Breast epithelium (tissue), 4 donors: Measurements from ENCODE around the gene HAND1. TPM values are rescaled to one million over a fixed set of nuclear protein-coding genes. Genes with fewer than 3 reads are reported as not detected.

Experiments used
- DNase-seq, 2 donors: peaks; one replicate each; pipeline ENCODE4 v3.0.0-alpha.2; 2019; ENCODE audit warnings: low spot score in 2 of 2
- H3K27ac ChIP-seq, 2 donors: fragments of 200-600 bp; sonication (generic) in 1 of 2; one replicate each; pipeline ENCODE4 v1.5.1; 2016 to 2019; ENCODE audit warnings: mild to moderate bottlenecking in 1 of 2
- H3K27me3 ChIP-seq, 2 donors: fragments of 200-600 bp; sonication (generic) in 1 of 2; one replicate each; pipeline versions ENCODE4 v1.5.1 to v1.6.0; 2017 to 2019; ENCODE audit warnings: control low read depth in 1 of 2, mild to moderate bottlenecking in 1 of 2
- H3K36me3 ChIP-seq: fragments of 200-600 bp; one replicate; pipeline ENCODE4 v1.5.1; 2019
- H3K4me1 ChIP-seq, 2 donors: fragments of 200-600 bp; sonication (generic); one replicate each; pipeline ENCODE4 v1.5.1; 2016 to 2019; ENCODE audit warnings: control low read depth in 1 of 2
- H3K4me3 ChIP-seq, 3 donors: fragments of 200-600 bp; sonication (generic); 1 replicate in 2 of 3; 2 replicates in 1 of 3; pipeline ENCODE4 v1.5.1; 2016 to 2019; ENCODE audit warnings: mild to moderate bottlenecking in 3 of 3, moderate library complexity in 2 of 3
- H3K9me3 ChIP-seq, 2 donors: fragments of 200-600 bp; sonication (generic) in 1 of 2; one replicate each; pipeline ENCODE4 v1.5.1; 2016 to 2019; ENCODE audit warnings: control low read depth in 1 of 2
- CTCF ChIP-seq, 3 donors: fragments of 450-650 bp; IDR thresholded peaks; one replicate each; pipeline ENCODE4 v1.5.1; 2016 to 2017; ENCODE audit warnings: antibody characterized with exemption in 3 of 3, mild to moderate bottlenecking in 3 of 3, moderate library complexity in 3 of 3
- POLR2A ChIP-seq: fragments of 450-650 bp; IDR thresholded peaks from one replicate; pipeline ENCODE4 v1.6.1; 2016; ENCODE audit warnings: antibody characterized with exemption, mild to moderate bottlenecking, moderate library complexity
- POLR2AphosphoS5 ChIP-seq, 3 donors: sonication (generic); formaldehyde crosslinking; IDR thresholded peaks; one replicate each; pipeline ENCODE4 v1.6.1; 2017; ENCODE audit warnings: antibody characterized with exemption in 3 of 3
- intact Hi-C: fragments of 100-400 bp; cut with DNase I; formaldehyde crosslinking; loops from one replicate; pipeline ENCODE4 v1.15.1; 2023; ENCODE audit warnings: low total_unique reads
- total RNA-seq, 3 donors: library from RNA; depleted of rRNA; stranded (reverse); fragments of >200 nt; gene quantifications; one replicate each; pipeline ENCODE4 v1.1.0, GENCODE V29; 2016

Gene HAND1
- total RNA-seq, 3 donors from 2014 or later = 0.16 to 0.59 TPM; not detected in 1

- TF ChIP-seq POLR2A (no peak), POLR2AphosphoS5 (IDR thresholded peaks at IDR 0.05) (no peak), CTCF (IDR thresholded peaks at IDR 0.05) (no peak)
- intact Hi-C loops = no loop called here
- DNase-seq = no peak
- no peaks in the 10 kb centered on the region for H3K27me3 ChIP-seq
- no peak overlapping the region for H3K27ac ChIP-seq
- no peaks in the 10 kb centered on the region for H3K36me3 ChIP-seq
- H3K4me1 ChIP-seq = no peaks in the 10 kb centered on the region
- no peak overlapping the region for H3K4me3 ChIP-seq
- no peaks in the 10 kb centered on the region for H3K9me3 ChIP-seq
Measured at GRCh38 chr5:154513669-154514084, 35.6 kb upstream of the HAND1 start.

GRCh38 chr5:154511984-154512383, 34.0 kb upstream of the HAND1 start:
- Histone ChIP-seq H3K4me3 (no peak overlapping the region), H3K9me3 (no peaks in the 10 kb centered on the region), H3K27ac (no peak overlapping the region), H3K4me1 (no peaks in the 10 kb centered on the region), H3K36me3 (no peaks in the 10 kb centered on the region), H3K27me3 (no peaks in the 10 kb centered on the region)
- intact Hi-C loops = no loop called here
- TF ChIP-seq CTCF (IDR thresholded peaks at IDR 0.05) (no peak), POLR2A (no peak), POLR2AphosphoS5 (IDR thresholded peaks at IDR 0.05) (no peak)
- no peak for DNase-seq

- no peaks in the 10 kb centered on the region for H3K36me3 ChIP-seq
- H3K27me3 ChIP-seq = no peaks in the 10 kb centered on the region
- no peak overlapping the region for H3K27ac ChIP-seq
- no peaks in the 10 kb centered on the region for H3K4me1 ChIP-seq
- intact Hi-C loops = no loop called here
- no peaks in the 10 kb centered on the region for H3K9me3 ChIP-seq
- TF ChIP-seq POLR2AphosphoS5 (IDR thresholded peaks at IDR 0.05) (no peak), CTCF (IDR thresholded peaks at IDR 0.05) (no peak), POLR2A (no peak)
- no peak overlapping the region for H3K4me3 ChIP-seq
- DNase-seq = no peak
Measured at GRCh38 chr5:154509784-154510555, 31.9 kb upstream of the HAND1 start.

GRCh38 chr5:154508114-154508513, 30.1 kb upstream of the HAND1 start:
- Histone ChIP-seq H3K27me3 (no peaks in the 10 kb centered on the region), H3K36me3 (no peaks in the 10 kb centered on the region), H3K4me1 (no peaks in the 10 kb centered on the region), H3K4me3 (no peak overlapping the region), H3K9me3 (no peaks in the 10 kb centered on the region), H3K27ac (no peak overlapping the region)
- TF ChIP-seq POLR2AphosphoS5 (IDR thresholded peaks at IDR 0.05) (no peak), POLR2A (no peak), CTCF (IDR thresholded peaks at IDR 0.05) (no peak)
- DNase-seq = no peak
- intact Hi-C loops = no loop called here

- H3K36me3 ChIP-seq = no peaks in the 10 kb centered on the region
- no peaks in the 10 kb centered on the region for H3K4me1 ChIP-seq
- DNase-seq = no peak
- no peaks in the 10 kb centered on the region for H3K9me3 ChIP-seq
- intact Hi-C loops = no loop called here
- H3K27me3 ChIP-seq = no peaks in the 10 kb centered on the region
- TF ChIP-seq POLR2A = no peak
- no peak overlapping the region for H3K27ac ChIP-seq
- H3K4me3 ChIP-seq = no peak overlapping the region
Measured at GRCh38 chr5:154506716-154507080, 28.7 kb upstream of the HAND1 start.
